Activated T-cell treated with anti-CD3 and anti-CD28 coated beads, Interleukin-2, amount 50 U/mL, for 24 hours (primary cell): Measurements from ENCODE around the gene RAP2B.
"Not testable (repeated sequence)": the region's sequence is repeated elsewhere in the genome, so short reads cannot be mapped to it uniquely, and the experiment has no call there.

ENCODE experiments used
- DNase-seq: peaks from one replicate; pipeline ENCODE4 v3.0.0-alpha.2; 2020
- H3K27ac Mint-ChIP-seq: 2 replicates; pipeline ENCODE4 v1.8.0; 2020; ENCODE audit warnings: mild to moderate bottlenecking, mixed read lengths
- H3K27me3 Mint-ChIP-seq: 2 replicates; pipeline ENCODE4 v1.8.0; 2020; ENCODE audit warnings: mixed read lengths
- H3K36me3 Mint-ChIP-seq: 2 replicates; pipeline ENCODE4 v1.8.0; 2020; ENCODE audit warnings: low read depth, mixed read lengths
- H3K4me1 Mint-ChIP-seq: 2 replicates; pipeline ENCODE4 v1.8.0; 2020; ENCODE audit warnings: low read depth, mixed read lengths
- H3K4me3 Mint-ChIP-seq: 2 replicates; pipeline ENCODE4 v1.8.0; 2020; ENCODE audit warnings: mild to moderate bottlenecking, moderate library complexity, mixed read lengths
- H3K9me3 Mint-ChIP-seq: 2 replicates; pipeline ENCODE4 v1.8.0; 2020; ENCODE audit warnings: mixed read lengths

RAP2B gene

DNA sequence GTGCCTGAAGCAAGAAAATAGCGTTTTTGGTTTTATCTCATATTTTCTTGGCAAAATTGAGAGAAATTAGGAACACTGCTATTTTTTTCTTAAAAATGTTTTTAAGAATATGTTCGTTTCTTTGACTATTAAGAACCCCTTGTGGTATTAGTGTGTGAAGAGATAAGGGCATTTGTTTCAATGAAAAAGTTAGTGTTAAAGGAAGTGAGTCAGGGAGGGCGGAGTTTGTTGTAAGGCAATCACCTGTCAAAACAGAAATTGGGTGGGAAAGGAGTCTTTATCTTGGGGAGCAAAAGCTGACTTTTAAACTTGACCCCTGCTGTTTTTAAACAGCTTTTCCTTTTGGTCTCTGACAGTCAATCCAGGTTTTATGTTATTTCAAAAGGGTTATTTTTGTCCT is 4.2 kb downstream of the RAP2B start:
- H3K9me3 Mint-ChIP-seq, result no peaks in the 10 kb centered on the region
- H3K27me3 Mint-ChIP-seq, result no peaks in the 10 kb centered on the region
- peaks cover 57% of the 10 kb centered on the region for H3K36me3 Mint-ChIP-seq
- DNase-seq, result no peak
- H3K4me3 Mint-ChIP-seq, result peak overlapping the region; percentile 95
- peak overlapping the region; percentile 80 for H3K27ac Mint-ChIP-seq
- H3K4me1 Mint-ChIP-seq, result peaks cover 54% of the 10 kb centered on the region

- Mint-ChIP-seq H3K4me3 (no peak overlapping the region), H3K27ac (peak overlapping the region; percentile 80), H3K4me1 (peaks cover 54% of the 10 kb centered on the region), H3K9me3 (no peaks in the 10 kb centered on the region), H3K36me3 (peaks cover 52% of the 10 kb centered on the region), H3K27me3 (no peaks in the 10 kb centered on the region)
- no peak for DNase-seq
Observed at GRCh38 chr3:153166796-153167195, 4.8 kb downstream of the RAP2B start.

DNA sequence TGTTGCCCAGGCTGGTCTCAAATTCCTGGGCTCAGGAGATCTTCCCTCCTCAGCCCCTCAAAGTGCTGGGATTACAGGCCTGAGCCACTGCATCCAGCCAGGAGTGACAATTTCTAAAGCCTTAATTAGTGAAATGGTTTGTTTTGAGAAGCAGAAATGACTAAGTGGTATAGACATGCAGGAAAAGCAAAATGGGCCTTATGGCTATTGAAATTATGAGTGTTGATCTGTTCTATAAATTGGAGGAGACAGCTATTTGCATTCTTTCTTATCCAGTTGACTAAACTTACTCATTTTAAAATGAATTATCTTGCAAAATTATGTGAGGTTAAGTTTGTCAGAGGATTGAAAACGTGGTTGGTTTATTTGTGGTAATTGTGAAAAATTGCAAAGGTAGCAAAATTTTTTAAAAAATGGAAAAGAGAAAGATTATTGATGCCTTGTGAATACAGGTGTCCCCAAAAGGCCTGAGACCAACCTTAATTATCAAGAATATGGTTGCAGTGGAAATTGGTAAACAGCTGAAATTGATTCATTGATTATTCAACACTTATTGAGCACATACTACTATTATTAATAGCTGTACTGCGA is 7.9 kb downstream of the RAP2B start:
- no peak overlapping the region for H3K4me3 Mint-ChIP-seq
- H3K27me3 Mint-ChIP-seq, result no peaks in the 10 kb centered on the region
- no peak for DNase-seq
- H3K36me3 Mint-ChIP-seq, result peaks cover 28% of the 10 kb centered on the region
- peaks cover 49% of the 10 kb centered on the region for H3K4me1 Mint-ChIP-seq
- no peaks in the 10 kb centered on the region for H3K9me3 Mint-ChIP-seq
- H3K27ac Mint-ChIP-seq, result no peak overlapping the region

DNA sequence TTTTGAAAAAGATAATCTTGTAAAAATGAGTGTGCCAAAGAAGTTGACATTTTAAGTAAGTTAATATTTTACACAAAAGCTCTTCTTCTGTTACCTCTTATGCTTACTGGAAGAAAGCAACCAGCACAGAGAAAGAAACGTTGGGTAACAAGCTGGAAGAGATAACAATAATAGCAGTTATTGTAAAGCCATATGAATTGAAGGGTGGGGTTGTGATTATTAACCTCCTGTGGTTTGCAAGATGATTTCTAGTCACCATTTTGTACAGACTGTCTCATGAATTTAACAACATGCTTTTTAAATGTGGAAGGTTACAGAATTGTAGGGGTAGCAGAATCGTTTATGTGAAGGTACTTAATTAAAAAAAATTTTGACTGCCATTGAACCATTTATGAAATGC is 9.2 kb downstream of the RAP2B start:
- Mint-ChIP-seq H3K4me3 (no peak overlapping the region), H3K27me3 (no peaks in the 10 kb centered on the region)

DNA sequence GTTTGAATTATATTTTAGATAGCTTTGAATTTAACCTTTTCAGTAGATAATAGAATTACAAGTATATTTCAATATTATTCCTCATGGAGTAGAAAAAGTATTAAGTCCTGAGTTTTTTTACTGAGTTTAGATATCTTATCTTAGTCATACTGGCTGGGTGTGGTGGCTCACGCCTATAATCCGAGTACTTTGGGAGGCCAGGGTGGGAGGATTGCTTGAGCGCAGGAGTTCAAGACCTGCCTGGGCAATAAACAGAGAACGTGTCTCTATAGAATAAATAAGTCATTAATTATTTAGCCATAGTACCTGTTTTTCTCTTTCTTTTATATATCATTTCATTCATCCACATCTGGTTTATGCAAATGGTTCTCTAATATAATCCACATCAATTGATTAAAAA is 9.9 kb downstream of the RAP2B start:
- H3K27ac Mint-ChIP-seq, result no peak overlapping the region
- no peaks in the 10 kb centered on the region for H3K27me3 Mint-ChIP-seq
- DNase-seq, result no peak
- H3K9me3 Mint-ChIP-seq, result peaks cover 3% of the 10 kb centered on the region
- no peak overlapping the region for H3K4me3 Mint-ChIP-seq
- peaks cover 18% of the 10 kb centered on the region for H3K36me3 Mint-ChIP-seq
- peaks cover 29% of the 10 kb centered on the region for H3K4me1 Mint-ChIP-seq

More for the DNA sequence above, 9.2 kb downstream of the RAP2B start:
- Mint-ChIP-seq H3K4me1 (peaks cover 36% of the 10 kb centered on the region), H3K36me3 (peaks cover 20% of the 10 kb centered on the region), H3K27ac (no peak overlapping the region), H3K9me3 (peaks cover 2% of the 10 kb centered on the region)
- no peak for DNase-seq

DNA sequence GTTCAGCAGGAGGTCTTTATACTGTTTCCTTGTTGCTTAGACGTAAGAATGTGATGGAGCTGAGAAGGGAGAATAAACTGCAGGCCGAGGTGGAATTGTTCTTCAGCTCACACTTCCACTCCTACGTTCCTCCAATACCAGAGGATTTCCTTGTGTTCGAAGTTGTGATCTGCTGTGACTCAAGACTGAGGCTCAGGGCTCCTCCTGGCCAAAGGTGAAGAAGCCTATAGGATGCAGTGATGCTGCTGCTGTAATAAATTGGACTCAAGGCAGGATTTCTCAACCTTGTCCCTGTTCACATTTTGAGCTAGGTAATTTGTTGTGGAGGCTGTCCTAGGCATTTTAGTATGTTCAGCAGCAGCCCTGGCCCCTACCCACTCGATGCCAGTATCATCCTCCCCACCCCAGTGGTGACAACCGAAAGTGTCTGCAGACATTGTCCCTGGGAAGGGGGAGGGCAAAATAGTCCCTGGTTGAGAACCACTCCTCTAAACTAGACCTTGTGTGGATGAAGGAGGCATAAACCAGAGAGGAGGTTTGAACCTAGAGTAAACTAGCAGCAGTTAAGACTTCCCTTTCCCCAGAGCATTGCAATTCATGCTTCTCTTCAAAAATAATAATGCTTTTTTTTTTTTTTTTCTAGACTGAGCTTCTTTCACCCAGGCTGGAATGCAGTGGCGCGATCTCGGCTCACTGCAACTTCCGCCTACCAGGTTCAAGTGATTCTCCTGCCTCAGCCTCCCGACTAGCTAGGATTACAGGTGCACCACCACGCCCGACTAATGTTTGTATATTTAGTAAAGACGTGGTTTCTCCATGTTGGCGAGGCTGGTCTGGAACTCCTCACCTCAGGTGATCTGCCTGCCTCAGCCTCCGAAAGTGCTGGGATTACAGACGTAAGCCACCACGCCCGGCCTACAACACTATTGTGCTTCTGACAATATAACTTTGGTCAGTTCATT is 11.1 kb downstream of the RAP2B start:
- Mint-ChIP-seq H3K27ac (no peak overlapping the region), H3K9me3 (peaks cover 3% of the 10 kb centered on the region), H3K27me3 (no peaks in the 10 kb centered on the region), H3K36me3 (peaks cover 13% of the 10 kb centered on the region), H3K4me3 (no peak overlapping the region), H3K4me1 (peaks cover 18% of the 10 kb centered on the region)
- DNase-seq, result no peak

DNA sequence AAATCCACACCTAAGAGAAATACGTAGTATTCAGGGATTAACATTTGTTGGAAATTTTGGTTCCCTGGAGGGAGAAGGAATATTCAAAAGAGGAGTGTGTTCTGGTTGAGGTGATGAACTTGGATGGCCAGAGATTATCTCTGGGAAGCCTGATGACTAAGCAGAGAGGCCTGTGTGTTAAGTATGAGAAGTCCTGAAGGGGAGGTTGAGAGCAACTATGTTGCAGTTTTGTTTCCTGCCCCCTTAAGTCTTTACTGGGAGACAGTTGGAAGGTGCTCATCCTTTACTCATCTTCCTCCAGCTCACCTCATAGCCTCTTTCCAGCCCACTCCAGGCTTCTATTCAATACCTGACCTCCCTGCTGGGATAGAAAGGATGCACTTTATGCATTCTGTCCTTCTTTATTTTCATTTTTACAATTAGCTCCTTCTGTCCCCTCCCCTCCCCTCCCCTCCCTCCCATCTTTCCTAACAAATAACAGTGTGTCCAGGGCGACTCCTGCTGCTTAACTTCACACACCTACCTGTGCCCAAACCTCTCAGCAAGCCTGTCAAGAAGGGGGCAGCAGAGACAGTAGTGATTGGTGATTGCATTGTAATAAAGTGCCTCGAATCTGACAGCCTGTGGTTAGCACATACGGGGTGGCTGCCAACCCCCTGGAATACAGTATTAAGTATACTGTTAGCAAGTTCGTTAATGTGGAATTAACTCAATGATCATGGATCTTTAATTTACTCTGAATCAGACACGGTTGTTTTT is 11.9 kb downstream of the RAP2B start:
- no peak overlapping the region for H3K27ac Mint-ChIP-seq
- peaks cover 13% of the 10 kb centered on the region for H3K36me3 Mint-ChIP-seq
- no peak for DNase-seq
- peaks cover 3% of the 10 kb centered on the region for H3K9me3 Mint-ChIP-seq
- peaks cover 15% of the 10 kb centered on the region for H3K4me1 Mint-ChIP-seq
- H3K27me3 Mint-ChIP-seq, result no peaks in the 10 kb centered on the region
- H3K4me3 Mint-ChIP-seq, result no peak overlapping the region

DNA sequence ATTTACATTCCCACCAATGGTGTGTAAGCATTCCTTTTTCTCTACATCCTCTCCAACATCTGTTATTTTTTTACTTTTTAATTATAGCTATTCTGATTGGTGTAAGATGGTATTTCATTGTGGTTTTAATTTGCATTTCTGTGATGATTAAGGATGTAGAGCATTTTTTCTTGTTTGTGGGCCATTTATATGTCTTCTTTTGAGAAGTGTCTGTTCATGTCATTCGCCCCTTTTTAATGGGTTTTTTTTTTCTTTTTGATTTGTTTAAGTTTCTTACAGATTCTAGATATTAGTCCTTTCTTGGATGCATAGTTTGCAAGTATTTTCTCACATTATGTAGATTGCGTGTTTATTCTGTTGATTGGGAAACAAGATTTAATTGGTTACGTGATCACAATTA is 14.2 kb downstream of the RAP2B start:
- H3K4me1 Mint-ChIP-seq, result peaks cover 10% of the 10 kb centered on the region
- no peak overlapping the region for H3K4me3 Mint-ChIP-seq
- H3K27me3 Mint-ChIP-seq, result no peaks in the 10 kb centered on the region
- no peak overlapping the region for H3K27ac Mint-ChIP-seq
- peaks cover 3% of the 10 kb centered on the region for H3K9me3 Mint-ChIP-seq
- no peak for DNase-seq
- H3K36me3 Mint-ChIP-seq, result peaks cover 9% of the 10 kb centered on the region

DNA sequence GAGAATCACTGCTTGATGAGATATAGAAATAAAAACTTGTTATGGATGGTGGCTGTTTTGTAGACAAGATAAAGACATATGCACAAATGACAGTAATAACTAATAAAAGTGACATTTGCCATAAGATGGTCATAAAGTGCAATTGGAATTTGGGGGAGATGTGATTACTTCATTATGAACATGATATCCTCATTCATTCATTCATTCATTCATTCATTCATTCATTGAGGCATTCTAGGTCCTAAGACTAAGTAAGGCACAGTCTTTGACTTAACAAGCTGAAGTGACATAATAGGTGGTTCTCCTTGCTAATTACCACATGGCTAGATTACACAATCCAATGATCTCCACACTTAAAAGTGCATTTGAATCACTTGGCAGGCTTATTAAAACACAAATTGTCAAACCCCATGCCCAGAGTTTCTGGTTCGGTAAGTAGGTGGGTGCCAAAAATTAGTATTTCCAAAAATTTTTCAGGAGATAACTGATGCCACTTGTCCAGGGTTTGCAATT is 18.9 kb downstream of the RAP2B start:
- no peak overlapping the region for H3K4me3 Mint-ChIP-seq
- peaks cover 13% of the 10 kb centered on the region for H3K4me1 Mint-ChIP-seq
- no peak overlapping the region for H3K27ac Mint-ChIP-seq
- H3K27me3 Mint-ChIP-seq, result no peaks in the 10 kb centered on the region
- H3K36me3 Mint-ChIP-seq, result peaks cover 9% of the 10 kb centered on the region
- peaks cover 3% of the 10 kb centered on the region for H3K9me3 Mint-ChIP-seq
- no peak for DNase-seq

GRCh38 chr3:153182501-153183293 is 20.7 kb downstream of the RAP2B start:
- DNase-seq, result no peak
- no peak overlapping the region for H3K27ac Mint-ChIP-seq
- no peaks in the 10 kb centered on the region for H3K27me3 Mint-ChIP-seq
- no peak overlapping the region for H3K4me3 Mint-ChIP-seq
- peaks cover 13% of the 10 kb centered on the region for H3K4me1 Mint-ChIP-seq
- peaks cover 3% of the 10 kb centered on the region for H3K36me3 Mint-ChIP-seq
- no peaks in the 10 kb centered on the region for H3K9me3 Mint-ChIP-seq

DNA sequence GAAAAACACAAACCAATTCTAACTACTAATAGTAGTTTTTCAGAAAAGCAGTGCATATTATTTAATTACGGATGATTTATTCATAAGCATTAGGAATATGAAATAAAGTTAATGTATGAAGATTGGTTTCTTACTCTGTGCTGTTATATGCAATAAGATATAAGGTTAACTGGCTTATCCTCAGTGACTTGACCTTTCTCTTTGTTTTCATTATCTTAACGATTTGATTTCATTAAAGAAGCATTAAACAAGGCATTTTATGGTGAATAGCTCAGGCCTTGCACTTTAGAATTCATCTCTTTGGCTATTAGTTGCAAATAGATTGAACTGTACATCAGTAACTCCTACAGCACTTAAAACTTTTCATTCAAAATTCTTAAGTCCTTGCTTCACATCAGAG is 28.9 kb downstream of the RAP2B start:
- Mint-ChIP-seq H3K27ac (no peak overlapping the region), H3K36me3 (no peaks in the 10 kb centered on the region), H3K4me1 (no peaks in the 10 kb centered on the region), H3K27me3 (no peaks in the 10 kb centered on the region), H3K9me3 (no peaks in the 10 kb centered on the region), H3K4me3 (no peak overlapping the region)
- DNase-seq, result no peak

DNA sequence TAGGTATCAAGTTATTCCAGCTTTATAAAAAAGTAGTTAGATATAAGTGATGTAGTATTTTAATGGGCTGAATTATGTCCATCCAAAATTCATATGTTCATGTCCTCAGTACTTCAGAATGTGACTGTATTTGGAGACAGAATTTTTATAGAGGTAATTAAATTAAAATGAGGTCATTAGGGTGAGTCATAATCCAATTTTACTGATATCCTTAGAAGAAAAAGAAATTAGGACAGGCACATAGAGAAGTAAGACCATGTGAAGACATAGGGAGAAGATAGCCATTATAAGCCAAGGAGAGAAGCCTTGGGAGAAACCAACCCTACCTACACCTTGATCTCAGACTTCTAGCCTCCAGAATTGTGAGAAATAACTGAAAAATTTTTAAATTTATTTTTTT is 30.3 kb downstream of the RAP2B start:
- no peaks in the 10 kb centered on the region for H3K9me3 Mint-ChIP-seq
- no peak for DNase-seq
- H3K27me3 Mint-ChIP-seq, result no peaks in the 10 kb centered on the region
- no peak overlapping the region for H3K27ac Mint-ChIP-seq
- no peaks in the 10 kb centered on the region for H3K4me1 Mint-ChIP-seq
- H3K36me3 Mint-ChIP-seq, result no peaks in the 10 kb centered on the region
- no peak overlapping the region for H3K4me3 Mint-ChIP-seq

- not testable (repeated sequence) for H3K36me3 Mint-ChIP-seq, H3K9me3 Mint-ChIP-seq, DNase-seq, H3K4me3 Mint-ChIP-seq, H3K27me3 Mint-ChIP-seq, H3K4me1 Mint-ChIP-seq, H3K27ac Mint-ChIP-seq
Observed at GRCh38 chr3:153193786-153194476, 31.9 kb downstream of the RAP2B start.
